Anterior cingulate cortex (tissue), 58 donors: ENCODE measurements around the gene SEMA3B.

ENCODE experiments used
- DNase-seq, 58 donors: peaks; one replicate each; lab custom pipeline; 2025; lab: John Stamatoyannopoulos, UW

SEMA3B gene

DNA sequence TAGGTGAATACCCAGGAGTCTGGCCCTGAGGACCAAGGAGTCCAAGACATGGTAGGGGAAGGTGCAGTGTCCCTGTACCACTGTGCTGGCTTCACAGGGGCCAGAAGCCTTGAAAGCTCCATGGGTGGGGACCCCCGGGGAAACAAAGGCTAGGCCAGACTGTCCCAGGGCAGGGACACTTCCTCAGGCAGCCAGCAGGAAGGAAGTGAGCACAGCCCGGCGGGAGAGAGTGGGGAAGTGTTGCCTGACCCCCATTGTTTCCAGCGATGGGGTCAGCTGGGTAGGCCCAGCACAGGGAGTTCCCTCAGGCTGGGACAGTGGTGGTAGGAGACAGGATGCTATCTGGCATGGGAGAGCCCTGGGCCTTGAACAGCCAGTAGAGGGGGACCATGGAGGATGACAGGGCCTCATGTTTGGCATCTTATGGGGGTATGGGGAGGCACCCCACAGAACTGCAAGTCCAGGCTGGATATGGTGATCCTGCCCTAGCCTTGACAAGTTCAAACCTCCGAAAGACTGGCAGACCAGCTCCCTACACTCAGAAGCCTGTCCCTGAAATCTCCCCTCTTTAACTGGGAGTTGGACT, 54.8 kb downstream of the SEMA3B start:
- no peak for DNase-seq

DNA sequence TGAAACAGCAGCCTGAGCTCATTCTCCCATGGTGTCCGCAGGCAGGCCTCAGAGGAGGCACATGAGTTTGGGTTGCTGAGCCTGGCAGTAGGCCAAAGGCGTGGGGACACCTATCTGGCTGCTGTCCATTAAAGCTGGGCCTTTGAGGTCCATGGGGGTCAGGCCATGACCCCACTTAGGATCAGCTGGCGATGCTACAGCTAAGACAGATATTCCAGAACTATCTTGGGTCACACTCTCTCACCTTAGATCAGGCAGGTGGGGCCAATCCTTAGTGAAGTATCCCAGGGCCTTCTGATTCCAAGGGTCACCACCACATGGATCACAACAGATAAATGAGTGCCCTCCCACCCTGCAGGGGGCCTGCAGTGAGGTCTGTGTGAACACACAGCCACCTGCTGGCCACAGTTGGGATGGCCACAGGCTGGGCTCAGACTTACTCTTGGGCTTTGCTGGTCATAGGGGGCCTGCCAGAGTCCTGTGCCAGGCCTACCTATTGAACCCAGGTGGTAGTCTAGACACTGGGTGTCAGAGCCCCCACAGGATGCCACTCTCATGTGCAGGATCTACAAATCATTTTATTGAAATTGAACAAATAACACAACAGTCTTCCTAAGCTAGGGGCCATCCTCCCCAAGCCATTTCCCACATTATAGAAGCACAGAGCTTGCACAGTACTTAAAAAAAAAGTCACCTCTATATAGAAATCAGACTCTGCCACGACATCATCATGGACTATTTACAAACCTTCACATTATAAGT, 55.6 kb downstream of the SEMA3B start:
- DNase-seq = peak in 47 of 58 donors; percentile 20 to 77 (median 50)

DNA sequence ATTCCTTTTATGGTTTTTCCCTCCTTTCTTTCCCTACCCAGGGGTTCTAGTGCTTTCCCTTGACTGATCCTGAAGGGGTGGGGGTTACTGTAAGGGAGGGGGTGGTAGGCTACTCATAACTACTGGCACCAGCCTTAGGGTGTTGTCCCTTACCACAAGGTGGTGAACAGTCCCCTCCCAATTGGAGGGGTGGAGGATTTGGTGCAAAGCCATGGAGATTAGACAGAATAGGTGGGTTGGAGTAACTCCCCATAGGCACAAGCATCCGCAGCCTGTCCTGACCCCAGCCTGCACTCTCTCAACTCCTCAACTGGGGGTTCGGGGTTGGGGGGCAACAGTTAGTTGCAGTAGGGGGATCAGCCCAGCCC, 56.1 kb downstream of the SEMA3B start:
- no peak for DNase-seq

DNA sequence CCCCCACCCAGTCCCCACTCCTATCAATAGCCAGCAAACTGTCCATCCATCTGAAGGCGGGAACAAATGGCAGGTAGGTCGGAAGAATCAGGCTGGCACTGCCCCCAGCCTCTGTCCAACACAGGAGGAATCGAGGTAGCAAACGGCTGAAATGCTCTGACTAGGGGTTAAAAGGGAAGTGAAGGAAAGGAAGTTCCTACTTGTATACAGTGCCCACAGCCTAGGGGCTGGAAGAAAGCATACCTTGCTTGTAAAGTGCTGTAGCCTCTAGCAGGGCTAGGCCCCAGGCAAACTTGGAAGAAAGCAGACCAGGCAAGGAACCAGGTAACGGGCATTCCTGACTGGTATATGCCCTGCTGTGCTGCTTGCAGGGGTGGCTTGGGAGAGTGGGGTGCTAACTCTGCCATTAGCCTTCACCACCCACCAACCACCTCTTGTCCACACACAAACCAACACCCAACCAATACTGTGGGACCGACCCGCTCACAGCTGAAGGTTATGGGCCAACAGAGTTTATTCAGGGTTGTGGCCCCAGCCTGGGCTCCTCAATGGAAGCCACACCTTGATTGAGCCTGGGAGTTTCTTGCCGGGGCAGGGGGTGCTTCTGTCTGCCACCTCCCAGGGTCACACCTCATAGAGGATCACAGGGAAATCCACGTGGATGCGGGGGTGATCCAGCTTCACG, 56.7 kb downstream of the SEMA3B start:
- DNase-seq = no peak

DNA sequence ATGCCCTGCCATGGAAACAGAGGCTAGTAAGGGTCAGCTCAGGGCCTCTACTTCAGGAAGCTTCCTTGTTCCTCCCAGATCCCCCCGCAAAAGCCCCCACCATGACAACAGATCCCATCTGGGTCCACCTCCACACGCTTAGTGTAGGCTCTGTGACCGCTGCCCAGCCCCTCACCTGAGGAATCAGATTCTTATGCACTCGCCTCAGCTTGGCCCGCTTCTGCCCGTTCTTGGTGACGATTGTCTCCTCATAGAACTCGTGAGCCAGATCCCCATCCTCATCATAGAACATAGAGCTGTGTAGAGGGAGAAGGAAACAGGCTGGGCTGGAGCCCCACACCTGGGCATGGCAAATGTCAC, 57.2 kb downstream of the SEMA3B start:
- DNase-seq = no peak

DNA sequence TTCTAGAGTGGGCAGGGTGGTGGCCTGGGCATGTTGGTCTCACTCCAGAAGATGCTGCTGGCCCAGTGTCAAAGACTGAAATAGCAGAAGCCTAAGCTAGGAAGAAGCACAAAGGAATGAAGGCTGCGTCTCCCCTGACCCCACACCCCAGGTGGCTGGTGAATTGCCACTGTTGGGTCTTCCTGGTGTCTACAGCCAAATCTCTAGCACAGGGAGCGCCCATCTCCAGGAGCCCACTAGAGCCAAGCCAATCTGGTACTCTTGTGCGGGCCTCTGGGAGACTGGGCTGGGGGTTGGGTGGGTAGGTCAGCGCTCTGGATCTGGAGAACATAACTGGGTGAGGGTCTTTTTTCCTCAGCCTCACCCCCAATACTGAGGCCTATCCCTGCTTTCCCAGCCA, 58.2 kb downstream of the SEMA3B start:
- no peak for DNase-seq
